Osteocyte (in vitro differentiated cells): ENCODE measurements around the gene FAM78A. TPM values are rescaled to one million over a fixed set of nuclear protein-coding genes. Genes with fewer than 3 reads are reported as not detected.

Source experiments
- DNase-seq: peaks from one replicate; pipeline ENCODE4 v3.0.0; 2021; ENCODE audit warnings: mixed read lengths; ENCODE audit not compliant: unreplicated experiment; ENCODE audit errors: extremely low spot score
- H3K27ac Mint-ChIP-seq: one replicate; pipeline ENCODE4 v1.8.0; 2021; ENCODE audit warnings: mild to moderate bottlenecking, mixed read lengths; ENCODE audit not compliant: unreplicated experiment
- H3K27me3 Mint-ChIP-seq: one replicate; pipeline ENCODE4 v1.8.0; 2021; ENCODE audit warnings: mixed read lengths; ENCODE audit not compliant: unreplicated experiment
- H3K36me3 Mint-ChIP-seq: one replicate; pipeline ENCODE4 v1.8.0; 2021; ENCODE audit warnings: mixed read lengths; ENCODE audit not compliant: unreplicated experiment
- H3K4me1 Mint-ChIP-seq: one replicate; pipeline ENCODE4 v1.8.0; 2021; ENCODE audit warnings: mixed read lengths; ENCODE audit not compliant: unreplicated experiment
- H3K4me3 Mint-ChIP-seq: one replicate; pipeline ENCODE4 v1.8.0; 2021; ENCODE audit warnings: mild to moderate bottlenecking, moderate library complexity, mixed read lengths; ENCODE audit not compliant: unreplicated experiment
- H3K9me3 Mint-ChIP-seq: one replicate; pipeline ENCODE4 v1.8.0; 2021; ENCODE audit warnings: mixed read lengths; ENCODE audit not compliant: unreplicated experiment
- total RNA-seq: library from RNA; stranded (reverse); gene quantifications from 2 replicates; pipeline ENCODE4 v1.2.1, GENCODE V29; 2021
- TF ChIP-seq, protein P1 (sequence below): fragments of 200-600 bp; sonication (generic); IDR thresholded peaks from 2 replicates; pipeline ENCODE4 v1.5.0; 2021; ENCODE audit warnings: antibody characterized with exemption, mild to moderate bottlenecking, moderate library complexity

FAM78A gene
- total RNA-seq, 1 donor from 2014 or later = 1.0 TPM

DNA sequence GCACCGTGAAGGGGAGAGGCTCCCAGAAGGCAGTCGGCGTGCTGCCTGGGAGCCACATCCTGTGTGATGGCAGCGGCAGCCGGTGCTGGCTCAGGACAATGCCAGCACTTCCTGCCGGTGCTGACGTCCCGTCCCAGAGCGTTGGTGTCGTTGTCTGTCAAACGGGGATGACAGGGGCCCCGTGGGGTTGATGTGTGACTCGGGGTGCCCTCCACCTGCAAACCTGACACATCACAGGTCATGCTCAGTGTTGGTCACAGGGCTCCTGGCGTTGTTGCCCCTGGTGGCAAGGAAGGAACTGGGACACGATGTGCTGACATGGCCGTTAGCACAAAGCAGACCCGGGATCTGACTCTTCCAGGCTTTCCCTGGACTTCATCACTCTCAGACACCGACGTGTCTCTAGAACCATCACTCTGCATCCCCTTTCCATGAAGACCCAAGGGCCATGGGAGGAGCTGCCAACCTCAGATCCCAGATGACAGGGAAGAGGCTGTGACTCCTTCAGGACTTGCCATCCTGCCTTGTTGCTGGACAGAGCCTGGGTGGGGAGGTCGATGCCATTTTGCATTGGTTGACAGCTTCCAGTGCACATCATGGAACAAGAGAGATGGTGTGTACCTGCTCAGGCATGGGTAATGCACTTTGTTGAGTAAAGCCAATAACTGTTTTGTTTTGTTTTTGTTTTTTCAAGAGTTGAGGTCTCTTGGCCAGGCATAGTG lies 34.7 kb upstream of the FAM78A start:
- Mint-ChIP-seq H3K9me3 (no peaks in the 10 kb centered on the region), H3K27ac (no peak overlapping the region), H3K4me1 (no peaks in the 10 kb centered on the region), H3K27me3 (peaks cover 3% of the 10 kb centered on the region), H3K4me3 (no peak overlapping the region), H3K36me3 (no peaks in the 10 kb centered on the region)
- TF ChIP-seq, protein P1, sequence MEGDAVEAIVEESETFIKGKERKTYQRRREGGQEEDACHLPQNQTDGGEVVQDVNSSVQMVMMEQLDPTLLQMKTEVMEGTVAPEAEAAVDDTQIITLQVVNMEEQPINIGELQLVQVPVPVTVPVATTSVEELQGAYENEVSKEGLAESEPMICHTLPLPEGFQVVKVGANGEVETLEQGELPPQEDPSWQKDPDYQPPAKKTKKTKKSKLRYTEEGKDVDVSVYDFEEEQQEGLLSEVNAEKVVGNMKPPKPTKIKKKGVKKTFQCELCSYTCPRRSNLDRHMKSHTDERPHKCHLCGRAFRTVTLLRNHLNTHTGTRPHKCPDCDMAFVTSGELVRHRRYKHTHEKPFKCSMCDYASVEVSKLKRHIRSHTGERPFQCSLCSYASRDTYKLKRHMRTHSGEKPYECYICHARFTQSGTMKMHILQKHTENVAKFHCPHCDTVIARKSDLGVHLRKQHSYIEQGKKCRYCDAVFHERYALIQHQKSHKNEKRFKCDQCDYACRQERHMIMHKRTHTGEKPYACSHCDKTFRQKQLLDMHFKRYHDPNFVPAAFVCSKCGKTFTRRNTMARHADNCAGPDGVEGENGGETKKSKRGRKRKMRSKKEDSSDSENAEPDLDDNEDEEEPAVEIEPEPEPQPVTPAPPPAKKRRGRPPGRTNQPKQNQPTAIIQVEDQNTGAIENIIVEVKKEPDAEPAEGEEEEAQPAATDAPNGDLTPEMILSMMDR = no peak
- no peak for DNase-seq

- H3K4me3 Mint-ChIP-seq = no peak overlapping the region
- TF ChIP-seq, protein P1 = no peak
- DNase-seq = no peak
- H3K27me3 Mint-ChIP-seq = peaks cover 3% of the 10 kb centered on the region
- H3K4me1 Mint-ChIP-seq = no peaks in the 10 kb centered on the region
- no peaks in the 10 kb centered on the region for H3K9me3 Mint-ChIP-seq
- no peaks in the 10 kb centered on the region for H3K36me3 Mint-ChIP-seq
- H3K27ac Mint-ChIP-seq = no peak overlapping the region
Observed at GRCh38 chr9:131309530-131310276, 33.4 kb upstream of the FAM78A start.

DNA sequence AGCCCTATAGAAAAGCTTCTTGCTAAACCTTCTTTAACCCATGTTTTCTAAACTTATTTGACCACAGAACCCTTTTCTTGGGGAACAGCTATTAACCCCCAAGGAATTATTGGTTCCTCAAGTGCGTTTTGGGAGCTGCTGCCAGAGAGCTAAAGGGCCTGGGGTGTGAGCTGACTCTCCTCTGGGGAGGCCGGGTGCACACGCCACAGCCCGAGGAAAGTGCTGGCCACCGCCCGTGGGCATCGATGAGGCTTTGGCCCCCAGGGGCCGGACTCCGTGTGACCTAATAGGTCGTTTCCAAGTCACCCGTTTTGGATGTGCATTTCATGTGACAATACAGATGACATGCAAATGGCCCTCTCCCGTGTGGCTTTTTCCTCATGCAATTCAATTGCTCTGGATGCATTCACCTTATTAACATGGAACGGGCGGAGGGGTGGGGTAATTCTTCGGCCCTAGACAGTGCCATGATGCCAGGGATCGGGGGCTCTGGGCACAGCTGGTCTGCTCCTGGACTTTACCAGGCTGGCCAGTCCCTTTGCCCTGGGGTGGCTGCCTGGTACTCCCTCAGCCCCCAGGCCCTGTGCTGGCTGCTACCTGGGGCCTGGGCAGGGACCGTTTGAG lies 32.7 kb upstream of the FAM78A start:
- Mint-ChIP-seq H3K27me3 (peaks cover 3% of the 10 kb centered on the region), H3K4me3 (no peak overlapping the region), H3K9me3 (no peaks in the 10 kb centered on the region), H3K4me1 (no peaks in the 10 kb centered on the region), H3K36me3 (no peaks in the 10 kb centered on the region), H3K27ac (no peak overlapping the region)
- DNase-seq = no peak
- TF ChIP-seq, protein P1 = no peak

DNA sequence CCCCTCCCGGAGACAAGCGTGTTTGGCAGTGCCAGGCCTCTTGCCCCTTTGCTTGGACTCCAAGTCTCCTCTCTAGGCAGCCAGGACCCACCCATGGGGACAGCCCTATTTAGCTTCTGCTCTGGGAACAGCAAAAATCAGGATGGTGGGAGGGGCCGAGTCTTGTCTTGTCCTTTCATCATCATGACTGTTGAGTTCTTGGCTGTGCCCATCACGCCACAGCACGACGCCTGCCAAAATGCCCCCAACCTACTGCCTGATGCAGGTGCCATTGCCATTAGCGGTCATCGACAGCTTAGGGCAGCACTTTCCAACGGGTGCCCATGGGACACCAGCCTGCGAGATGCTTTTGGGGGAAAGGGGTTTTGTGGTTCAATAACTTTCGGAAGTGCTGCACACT lies 32.1 kb upstream of the FAM78A start:
- Mint-ChIP-seq H3K27me3 (peaks cover 3% of the 10 kb centered on the region), H3K27ac (no peak overlapping the region), H3K4me3 (no peak overlapping the region), H3K9me3 (no peaks in the 10 kb centered on the region), H3K36me3 (no peaks in the 10 kb centered on the region), H3K4me1 (no peaks in the 10 kb centered on the region)
- TF ChIP-seq, protein P1 = no peak
- DNase-seq = no peak

GRCh38 chr9:131307974-131308373 lies 31.7 kb upstream of the FAM78A start:
- H3K4me3 Mint-ChIP-seq = no peak overlapping the region
- H3K9me3 Mint-ChIP-seq = no peaks in the 10 kb centered on the region
- no peaks in the 10 kb centered on the region for H3K36me3 Mint-ChIP-seq

More at GRCh38 chr9:131307974-131308373, 31.7 kb upstream of the FAM78A start:
- H3K4me1 Mint-ChIP-seq = no peaks in the 10 kb centered on the region
- DNase-seq = no peak
- no peak overlapping the region for H3K27ac Mint-ChIP-seq
- peaks cover 3% of the 10 kb centered on the region for H3K27me3 Mint-ChIP-seq
- TF ChIP-seq, protein P1 = no peak
